Cerebellar nuclear complex (tissue), 1 donor: ENCODE results near the gene NPHS1.
"Not testable (repeated sequence)": the region's sequence is repeated elsewhere in the genome, so short reads cannot be mapped to it uniquely, and the experiment has no call there.

Source experiments
- DNase-seq, 2 experiments: peaks; one replicate each; lab custom pipeline; 2025; lab: John Stamatoyannopoulos, UW

NPHS1 gene

GRCh38 chr19:35874392-35874930 lies 22.2 kb upstream of the NPHS1 start:
- no peak for DNase-seq

DNA sequence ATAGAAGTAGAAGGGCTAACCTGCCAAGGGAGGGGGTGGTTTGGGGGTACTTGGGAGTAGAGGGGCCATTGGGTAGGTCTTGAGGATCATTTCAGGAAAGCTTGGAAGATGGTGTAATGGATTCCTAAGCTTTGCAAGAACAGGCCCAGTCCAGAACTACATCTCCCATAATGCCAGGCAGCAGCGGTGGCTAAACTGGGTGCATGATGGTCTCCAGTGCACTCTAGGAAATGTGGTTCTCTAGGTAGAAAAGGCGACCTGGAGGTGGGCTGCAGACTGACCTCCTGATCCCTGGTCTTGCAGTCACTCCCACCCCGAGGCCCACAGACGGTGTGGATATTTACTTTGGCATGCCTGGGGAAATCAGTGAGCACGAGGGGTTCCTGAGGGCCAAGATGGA lies 19.9 kb upstream of the NPHS1 start:
- DNase-seq, result no peak

DNA sequence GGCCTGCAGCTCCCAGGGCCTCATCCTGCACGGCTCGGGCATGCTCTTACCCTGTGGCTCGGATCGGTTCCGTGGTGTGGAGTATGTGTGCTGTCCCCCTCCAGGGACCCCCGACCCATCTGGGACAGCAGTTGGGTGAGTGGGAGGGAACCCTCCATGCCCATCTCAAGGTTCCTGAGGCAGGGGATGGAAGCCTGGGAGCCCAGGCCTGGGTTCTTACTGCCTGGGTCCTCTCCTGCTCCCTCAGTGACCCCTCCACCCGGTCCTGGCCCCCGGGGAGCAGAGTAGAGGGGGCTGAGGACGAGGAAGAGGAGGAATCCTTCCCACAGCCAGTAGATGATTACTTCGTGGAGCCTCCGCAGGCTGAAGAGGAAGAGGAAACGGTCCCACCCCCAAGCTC lies 19.3 kb upstream of the NPHS1 start:
- no peak for DNase-seq

- DNase-seq, result no peak
Observed at GRCh38 chr19:35870798-35871197, 18.5 kb upstream of the NPHS1 start.

GRCh38 chr19:35870124-35870736 lies 17.9 kb upstream of the NPHS1 start:
- DNase-seq, result not testable (repeated sequence)

DNA sequence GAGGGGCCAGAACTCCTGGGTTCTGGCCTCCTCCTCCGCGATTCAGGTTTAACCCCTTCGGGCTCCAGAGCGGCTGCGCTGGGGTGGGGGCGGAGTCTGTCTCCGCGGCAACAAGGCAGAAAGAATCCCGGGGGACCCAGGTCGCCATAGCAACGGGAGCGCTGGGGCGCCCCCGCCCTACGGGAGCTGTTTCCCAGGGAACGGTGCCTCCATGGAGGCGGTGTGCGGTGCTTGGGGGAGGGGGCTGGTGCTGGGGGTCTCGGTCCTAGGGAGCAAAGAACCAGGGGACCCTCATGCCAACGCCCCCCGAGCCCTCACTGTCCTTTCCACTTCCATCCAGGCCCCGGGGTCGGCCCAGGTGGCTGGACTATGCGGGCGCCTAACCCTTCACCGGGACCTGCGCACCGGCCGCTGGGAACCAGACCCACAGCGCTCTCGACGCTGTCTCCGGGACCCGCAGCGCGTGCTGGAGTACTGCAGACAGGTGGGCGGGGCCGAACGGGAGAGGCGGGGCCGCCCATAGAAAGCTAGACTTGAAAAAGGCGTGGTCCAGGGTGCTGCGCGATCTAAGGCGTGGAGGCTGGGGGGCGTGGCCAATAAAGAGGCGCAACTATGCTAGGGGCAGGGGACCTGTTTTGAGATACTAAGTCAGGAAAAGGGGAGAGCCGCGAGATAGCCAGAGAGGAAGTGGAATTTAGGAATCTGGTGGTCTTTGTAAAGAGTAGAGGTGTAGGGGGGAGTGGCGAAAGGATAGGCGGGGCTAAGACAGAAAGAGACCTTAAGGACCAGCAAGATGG lies 17.2 kb upstream of the NPHS1 start:
- DNase-seq, result peak; percentile 28 to 46

- no peak for DNase-seq
Observed at GRCh38 chr19:35868823-35869326, 16.6 kb upstream of the NPHS1 start.

DNA sequence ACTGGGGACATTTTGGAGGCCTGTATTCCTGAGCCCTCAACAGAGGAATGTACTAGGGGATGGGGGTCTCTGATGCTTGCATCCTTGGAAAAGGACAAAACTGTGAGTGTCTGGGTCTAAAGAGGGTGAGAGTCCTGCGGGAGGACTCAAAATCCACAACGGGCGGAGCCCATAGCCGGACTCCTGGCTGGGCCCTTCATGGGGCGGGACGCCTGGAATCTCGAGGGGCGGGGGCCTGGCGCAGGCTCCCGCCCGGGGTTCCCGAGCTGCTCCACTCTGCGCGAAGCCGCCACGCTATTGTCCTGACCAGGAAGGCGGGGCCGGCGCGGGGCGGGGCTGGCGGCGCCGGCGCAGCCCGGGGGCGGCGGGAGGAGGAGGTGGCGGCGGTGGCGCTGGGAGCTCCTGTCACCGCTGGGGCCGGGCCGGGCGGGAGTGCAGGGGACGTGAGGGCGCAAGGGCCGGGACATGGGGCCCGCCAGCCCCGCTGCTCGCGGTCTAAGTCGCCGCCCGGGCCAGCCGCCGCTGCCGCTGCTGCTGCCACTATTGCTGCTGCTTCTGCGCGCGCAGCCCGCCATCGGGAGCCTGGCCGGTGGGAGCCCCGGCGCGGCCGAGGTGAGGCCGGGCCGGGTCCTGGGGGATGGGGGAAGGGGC lies 16.0 kb upstream of the NPHS1 start, which contains the start of gene APLP1:
Gene APLP1 (plus strand): TSS at position 403 of the 651 bp plus-strand sequence. CDS start 63 bp downstream, at position 466.
- DNase-seq, result peak in 1 of 2 experiments; percentile 24

DNA sequence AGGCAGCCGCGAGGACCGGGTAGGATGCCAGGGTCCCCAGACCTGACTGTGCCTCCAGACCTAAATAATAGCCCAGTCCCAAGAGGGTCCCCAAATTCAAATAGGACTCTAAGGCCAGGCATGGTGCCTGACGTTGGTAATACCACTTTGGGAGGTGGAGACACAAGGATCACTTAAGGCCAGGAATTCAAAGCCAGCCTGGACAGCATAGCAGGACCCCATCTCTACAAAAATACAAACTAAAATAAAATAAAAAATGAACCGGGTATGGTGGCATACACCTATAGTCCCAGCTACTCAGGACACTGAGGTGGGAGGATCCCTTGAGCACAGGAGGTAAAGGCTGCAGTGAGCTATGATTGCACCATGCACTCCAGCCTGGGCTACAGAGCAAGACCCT lies 10.7 kb upstream of the NPHS1 start:
- DNase-seq, result no peak

DNA sequence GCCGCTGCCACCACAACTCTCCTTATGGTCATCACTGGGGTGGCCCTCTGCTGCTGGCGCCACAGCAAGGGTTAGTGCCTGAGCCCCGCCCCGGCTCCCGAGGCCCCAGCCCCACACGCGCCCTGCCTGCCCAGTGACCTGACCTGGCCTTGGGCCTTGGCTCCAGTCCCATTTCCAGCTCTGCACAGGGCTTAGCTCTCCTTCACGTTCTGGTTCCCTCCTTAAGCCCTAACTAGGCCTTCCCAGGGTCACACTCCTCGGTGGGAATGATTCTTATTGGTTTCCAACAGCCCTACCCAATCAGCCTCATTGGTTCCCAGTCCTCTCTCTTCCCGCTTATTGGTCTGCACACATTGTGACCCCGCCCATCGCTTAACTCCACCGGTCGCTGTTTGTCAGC lies 10.2 kb upstream of the NPHS1 start:
- no peak for DNase-seq

DNA sequence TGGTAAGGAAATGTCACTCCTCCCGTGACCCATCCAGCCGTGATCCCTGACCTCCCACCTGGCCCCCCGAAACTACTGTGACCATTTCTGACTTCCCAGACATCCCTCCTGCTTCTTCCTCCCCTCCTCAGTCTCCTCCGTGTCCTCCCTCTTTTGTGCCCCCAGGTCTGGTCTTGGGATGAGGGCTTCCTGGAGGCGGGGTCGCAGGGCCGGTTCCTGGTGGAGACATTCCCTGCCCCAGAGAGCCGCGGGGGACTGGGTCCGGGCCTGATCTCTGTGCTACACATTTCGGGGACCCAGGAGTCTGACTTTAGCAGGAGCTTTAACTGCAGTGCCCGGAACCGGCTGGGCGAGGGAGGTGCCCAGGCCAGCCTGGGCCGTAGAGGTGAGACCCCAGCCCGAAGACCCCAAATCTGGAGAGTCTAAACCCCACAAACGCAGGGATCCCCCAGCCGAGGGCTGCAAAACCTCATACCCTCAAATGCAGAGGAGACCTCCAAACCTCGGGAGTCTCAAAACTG lies 9.4 kb upstream of the NPHS1 start:
- no peak for DNase-seq

DNA sequence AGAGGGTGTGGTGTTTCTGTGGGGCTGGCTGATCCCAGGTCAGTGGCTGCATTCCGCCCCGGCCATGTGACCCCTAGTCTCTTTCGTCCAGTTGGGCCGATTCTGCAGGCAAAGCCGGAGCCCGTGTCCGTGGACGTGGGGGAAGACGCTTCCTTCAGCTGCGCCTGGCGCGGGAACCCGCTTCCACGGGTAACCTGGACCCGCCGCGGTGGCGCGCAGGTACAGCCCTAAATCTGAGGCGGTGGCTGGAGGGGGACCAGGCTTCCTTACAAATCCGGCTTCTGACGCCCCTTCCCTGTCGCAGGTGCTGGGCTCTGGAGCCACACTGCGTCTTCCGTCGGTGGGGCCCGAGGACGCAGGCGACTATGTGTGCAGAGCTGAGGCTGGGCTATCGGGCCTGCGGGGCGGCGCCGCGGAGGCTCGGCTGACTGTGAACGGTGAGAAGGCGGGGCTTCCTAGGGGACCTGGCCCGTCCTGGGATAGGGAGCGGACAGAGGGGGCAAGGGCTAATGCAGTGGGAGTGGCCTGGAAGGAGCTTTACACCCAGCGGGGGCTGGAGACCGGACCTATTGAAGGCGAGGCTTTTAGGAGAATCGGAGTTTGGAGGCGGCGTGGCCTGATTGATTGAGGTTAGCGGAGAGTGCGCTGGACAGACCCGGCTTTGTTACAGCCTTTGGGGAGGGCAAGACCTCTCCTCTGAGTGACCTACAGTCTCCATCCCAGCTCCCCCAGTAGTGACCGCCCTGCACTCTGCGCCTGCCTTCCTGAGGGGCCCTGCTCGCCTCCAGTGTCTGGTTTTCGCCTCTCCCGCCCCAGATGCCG lies 8.7 kb upstream of the NPHS1 start:
- DNase-seq, result no peak

DNA sequence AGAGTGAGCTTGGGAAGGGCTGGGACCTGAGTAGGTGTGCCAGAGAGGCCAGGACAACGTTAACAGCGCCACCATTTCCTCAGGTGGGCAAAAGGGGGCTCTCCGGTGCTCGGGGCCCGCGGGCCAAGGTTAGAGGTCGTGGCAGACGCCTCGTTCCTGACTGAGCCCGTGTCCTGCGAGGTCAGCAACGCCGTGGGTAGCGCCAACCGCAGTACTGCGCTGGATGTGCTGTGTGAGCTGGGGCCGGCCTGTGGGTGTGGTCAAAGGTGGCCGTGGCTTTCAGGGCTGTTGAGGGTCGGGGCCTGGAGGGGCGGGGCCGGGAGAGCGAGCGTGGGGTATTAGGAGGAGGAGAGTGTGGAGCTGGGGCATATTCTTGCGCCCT lies 8.1 kb upstream of the NPHS1 start:
- DNase-seq, result no peak

DNA sequence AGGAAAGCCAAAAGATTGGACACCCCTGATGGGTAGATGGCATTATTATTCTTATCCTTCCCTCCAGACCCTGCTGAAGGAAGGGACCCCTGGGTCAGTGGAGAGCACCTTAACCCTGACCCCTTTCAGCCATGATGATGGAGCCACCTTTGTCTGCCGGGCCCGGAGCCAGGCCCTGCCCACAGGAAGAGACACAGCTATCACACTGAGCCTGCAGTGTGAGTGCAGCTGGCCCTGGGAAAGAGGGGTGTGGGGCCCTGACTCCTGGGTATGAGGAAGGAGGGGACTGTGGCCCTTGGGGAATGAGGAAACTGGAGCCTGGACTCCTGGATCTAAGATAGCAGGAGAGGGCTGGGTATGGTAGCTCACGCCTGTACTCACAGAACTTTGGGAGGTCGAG lies 7.1 kb upstream of the NPHS1 start:
- DNase-seq, result no peak

GRCh38 chr19:35858311-35858710 lies 6.0 kb upstream of the NPHS1 start:
- no peak for DNase-seq

GRCh38 chr19:35856546-35857149 lies 4.3 kb upstream of the NPHS1 start, which contains the start of gene KIRREL2:
KIRREL2 (plus strand) TSS chr19:35856911; CDS start chr19:35857120, 209 bp downstream.
- no peak for DNase-seq

- no peak for DNase-seq
Observed at GRCh38 chr19:35853038-35853756, 893 bp upstream of the NPHS1 start.

- no peak for DNase-seq
Observed at GRCh38 chr19:35851213-35852028, 883 bp downstream of the NPHS1 start.

GRCh38 chr19:35848919-35849505 lies 3.3 kb downstream of the NPHS1 start:
- no peak for DNase-seq
